Skin epidermis (tissue), 12 donors: ENCODE results near the gene FPGS.
"Not testable (repeated sequence)": the region's sequence is repeated elsewhere in the genome, so short reads cannot be mapped to it uniquely, and the experiment has no call there.

Source experiments
- H3K27ac ChIP-seq, 21 experiments: fragments of 200-600 bp; sonication (generic) in 11 of 21; one replicate each; pipeline ENCODE4 v1.5.0; 2020; ENCODE audit warnings: mild to moderate bottlenecking in 3 of 21, inconsistent platforms in 2 of 21, moderate library complexity in 2 of 21
- H3K4me3 ChIP-seq, 7 experiments: fragments of 200-600 bp; sonication (generic) in 2 of 7; one replicate each; pipeline ENCODE4 v1.5.0; 2020; ENCODE audit warnings: inconsistent platforms in 2 of 7, mild to moderate bottlenecking in 2 of 7, moderate library complexity in 1 of 7

The FPGS gene

DNA sequence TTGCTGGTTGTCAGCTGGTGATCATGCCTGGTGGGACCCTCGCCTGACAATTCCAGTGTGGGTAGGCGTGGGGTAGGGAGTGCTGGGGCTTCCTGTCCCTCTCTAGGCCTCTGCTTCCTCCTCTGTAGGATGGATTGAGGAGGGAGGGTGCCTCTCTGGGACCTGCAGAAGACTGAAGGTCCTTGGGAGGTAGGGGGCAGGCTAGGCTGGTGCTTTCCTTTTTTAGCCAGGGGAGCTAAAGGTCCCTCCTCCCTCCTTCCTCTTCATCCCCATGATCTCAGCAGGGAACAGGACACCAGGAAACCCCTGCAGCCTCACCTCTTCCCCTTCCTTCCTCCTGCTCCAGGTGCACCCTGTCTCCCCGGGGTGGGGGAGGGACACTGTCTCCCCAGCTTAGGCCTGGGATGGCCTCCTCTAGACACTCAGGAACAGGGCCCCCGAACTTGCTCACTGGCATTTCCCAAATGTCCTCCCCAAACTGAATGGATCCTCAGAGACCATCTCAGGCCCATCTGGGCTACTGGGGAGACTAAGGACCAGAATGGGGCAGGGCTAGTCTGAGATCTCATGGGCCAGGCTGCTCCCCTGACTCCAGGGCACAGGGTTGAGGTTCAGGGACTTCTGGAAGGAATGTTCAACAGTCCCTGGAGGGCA, 32.6 kb upstream of the FPGS start:
- Histone ChIP-seq H3K27ac (peak overlapping the region; percentile 14 to 88 (median 76)), H3K4me3 (peak overlapping the region; percentile 41 to 55 (median 45))

DNA sequence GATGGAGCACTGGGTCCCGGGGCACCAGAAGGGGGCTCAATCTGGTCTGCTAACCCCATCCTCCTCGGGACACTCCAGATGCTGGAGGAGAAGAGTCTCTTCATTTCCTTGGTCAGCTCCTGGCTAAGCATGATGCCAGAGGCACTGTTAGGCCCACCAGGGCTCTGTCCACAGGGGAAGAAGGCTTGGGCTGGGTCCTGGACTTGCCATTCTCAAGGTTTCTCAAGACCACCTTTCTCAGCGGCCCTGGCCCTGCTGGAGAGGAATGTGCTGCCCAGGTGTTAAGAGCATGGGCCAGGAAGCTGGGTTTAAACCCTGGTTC, 32.1 kb upstream of the FPGS start:
- Histone ChIP-seq H3K27ac (peak overlapping the region in 20 of 21 experiments; percentile 14 to 88 (median 76)), H3K4me3 (peak overlapping the region; percentile 41 to 55 (median 45))

DNA sequence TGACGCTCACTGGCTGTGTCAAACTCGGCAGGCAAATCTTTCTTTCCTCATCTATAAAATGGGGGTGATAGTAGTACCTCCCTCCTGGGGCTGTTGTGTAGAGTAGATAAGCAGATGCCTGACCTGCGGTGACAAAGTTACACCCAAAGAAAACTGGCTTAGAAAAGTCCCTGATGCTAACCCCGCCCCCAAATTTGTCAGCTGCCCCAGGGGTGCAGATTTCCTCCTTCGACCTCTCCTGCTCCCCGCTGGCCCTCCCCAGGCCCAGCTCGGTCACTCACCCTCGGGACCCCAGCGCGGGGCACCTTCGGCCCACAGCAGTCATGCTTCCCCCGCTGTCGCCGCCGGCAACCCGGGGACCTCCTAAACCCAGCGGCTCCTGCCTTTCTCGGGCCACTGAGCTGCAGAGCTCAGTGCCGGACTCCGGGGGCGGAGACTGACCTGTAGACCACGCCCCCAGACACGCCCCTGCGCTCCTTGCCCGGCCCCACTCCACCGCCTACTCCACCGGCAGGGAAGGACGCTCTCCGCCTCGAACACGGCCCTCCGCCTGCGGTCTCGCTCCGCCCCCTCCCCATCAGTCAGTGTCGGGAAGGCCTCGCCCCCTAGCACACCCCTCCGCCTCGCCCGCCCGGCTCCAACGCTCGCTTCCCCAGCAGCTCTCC, 31.6 kb upstream of the FPGS start:
- peak overlapping the region in 20 of 21 experiments; percentile 14 to 88 (median 76) for H3K27ac ChIP-seq
- peak overlapping the region; percentile 41 to 55 (median 45) for H3K4me3 ChIP-seq

DNA sequence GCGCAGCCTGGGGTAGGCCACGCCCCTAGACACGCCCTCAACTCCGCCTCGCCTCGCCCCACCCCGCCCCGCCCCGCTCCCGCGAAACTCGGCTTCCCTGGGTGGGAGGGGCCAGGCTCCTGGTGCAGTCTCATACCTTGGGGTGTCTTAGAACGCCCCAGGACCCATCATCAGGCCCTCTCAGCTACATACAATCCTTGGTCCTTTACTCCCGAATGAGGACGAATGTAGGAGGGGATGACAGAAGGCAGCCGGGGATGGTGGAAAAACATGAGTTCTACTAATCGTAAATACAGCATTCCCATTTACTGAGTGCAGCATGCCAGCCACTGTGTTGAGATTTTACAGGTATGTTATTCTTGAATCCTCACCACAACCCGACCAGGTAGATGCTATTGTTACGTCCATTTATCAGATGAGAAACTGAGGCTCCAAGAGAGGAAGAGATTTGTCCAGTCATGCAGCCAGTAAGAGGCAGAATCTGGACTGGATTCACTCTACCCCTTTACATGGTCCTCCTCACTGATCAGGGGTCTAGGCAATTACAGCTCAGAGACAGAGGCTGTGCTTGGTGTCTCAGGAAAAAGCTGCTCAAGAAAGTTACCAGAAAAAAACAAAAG, 31.0 kb upstream of the FPGS start:
- Histone ChIP-seq H3K4me3 (peak overlapping the region in 6 of 7 experiments; percentile 41 to 55 (median 46)), H3K27ac (peak overlapping the region in 13 of 21 experiments; percentile 6 to 88 (median 65))

DNA sequence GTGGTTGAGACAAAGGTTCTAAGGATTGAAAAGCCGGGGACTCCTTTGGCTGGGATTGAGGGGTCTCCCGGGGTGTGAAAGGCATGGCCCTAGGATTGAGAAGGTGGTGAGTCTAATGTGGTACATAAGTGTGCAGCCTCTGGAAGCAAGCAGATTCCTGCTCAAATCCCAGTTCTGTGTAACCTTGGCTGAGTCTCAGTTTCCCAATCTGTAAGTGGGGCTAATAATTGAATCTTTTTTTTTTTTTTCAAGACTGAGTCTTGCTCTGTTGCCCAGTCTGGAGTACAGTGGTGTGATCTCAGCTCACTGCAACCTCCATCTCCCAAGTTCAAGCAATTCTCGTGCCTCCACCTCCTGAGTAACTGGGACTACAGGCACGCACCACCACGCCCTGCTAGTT, 30.1 kb upstream of the FPGS start:
- Histone ChIP-seq H3K27ac (peak overlapping the region in 1 of 21 experiments; percentile 30), H3K4me3 (no peak overlapping the region)

DNA sequence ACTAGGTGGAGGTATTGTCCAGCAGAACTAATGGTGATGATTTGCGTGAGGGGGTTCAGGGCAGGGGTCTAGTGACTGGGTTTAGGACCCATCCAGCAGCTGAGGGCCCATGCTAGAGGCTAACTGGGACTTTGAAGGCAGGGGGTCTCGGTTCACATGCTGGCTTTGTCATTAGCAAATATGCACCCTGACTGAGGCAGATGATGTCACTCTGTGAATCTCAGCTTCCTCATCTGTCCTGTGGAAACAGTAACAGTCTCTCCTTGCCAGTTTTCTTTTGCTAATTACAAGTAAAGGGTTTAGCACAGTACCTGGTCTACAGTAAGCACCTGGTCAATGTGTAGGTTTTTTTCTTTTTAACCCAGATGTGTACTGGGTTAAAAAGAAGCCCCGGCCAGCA, 29.4 kb upstream of the FPGS start:
- Histone ChIP-seq H3K27ac (peak overlapping the region in 2 of 21 experiments; percentile 16 to 30), H3K4me3 (no peak overlapping the region)

DNA sequence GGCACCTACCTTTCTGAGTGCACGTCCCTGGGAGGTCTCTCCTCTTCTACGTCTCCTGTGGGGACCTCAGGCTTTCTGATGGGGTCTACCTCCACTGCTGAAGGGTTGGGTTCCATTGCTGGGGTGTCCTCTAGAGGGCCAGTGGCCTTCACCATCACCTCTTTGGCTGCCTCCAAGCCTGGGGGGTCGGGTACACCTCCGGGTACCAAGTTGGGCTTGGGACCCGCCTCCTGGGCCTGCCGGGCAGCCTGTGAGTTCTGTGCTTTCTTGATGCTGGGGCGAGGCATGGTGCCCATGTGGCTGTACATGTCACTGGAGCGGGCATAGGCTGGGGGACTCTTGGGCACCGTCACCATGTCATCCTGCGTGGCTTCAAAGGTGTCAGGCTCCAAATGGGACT, 28.7 kb upstream of the FPGS start:
- no peak overlapping the region for H3K27ac ChIP-seq
- no peak overlapping the region for H3K4me3 ChIP-seq

DNA sequence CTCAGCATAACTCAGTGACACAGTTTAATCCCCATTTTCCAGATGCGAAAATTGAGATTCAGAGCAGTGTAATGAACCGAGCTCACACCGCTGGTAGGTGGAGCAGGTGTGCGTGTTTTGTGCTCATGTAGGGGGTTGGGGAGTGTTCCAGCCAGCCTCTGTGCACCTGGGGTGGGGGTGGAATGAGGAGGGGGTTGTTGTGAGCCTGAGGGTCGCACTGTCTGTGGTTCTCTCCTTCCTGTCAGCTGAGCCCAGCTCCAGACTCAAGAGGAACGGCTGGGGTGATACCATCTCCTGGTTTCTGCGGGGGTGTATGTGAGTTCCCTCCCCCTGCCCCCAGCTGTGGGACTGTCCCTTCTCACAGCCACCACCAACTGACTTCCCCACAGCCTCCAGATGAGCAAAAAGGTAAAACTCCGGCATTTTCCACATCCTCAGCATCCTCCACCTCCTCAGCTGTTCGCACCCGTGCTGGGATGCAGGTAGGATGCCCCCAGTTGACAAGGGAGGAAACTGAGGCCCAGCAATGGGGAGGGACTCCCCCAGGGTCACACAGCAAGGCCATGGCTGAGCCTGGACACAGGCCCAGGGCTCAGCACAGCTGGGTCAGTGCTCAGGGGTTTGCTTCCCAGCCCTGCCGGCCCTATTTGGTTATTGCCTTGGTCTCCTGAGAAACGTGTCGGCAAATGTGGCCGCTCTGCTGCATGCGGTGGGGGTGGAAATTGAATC, 26.3 kb upstream of the FPGS start:
- peak overlapping the region; percentile 20 to 46 (median 33) for H3K4me3 ChIP-seq
- peak overlapping the region in 18 of 21 experiments; percentile 14 to 97 (median 68) for H3K27ac ChIP-seq

DNA sequence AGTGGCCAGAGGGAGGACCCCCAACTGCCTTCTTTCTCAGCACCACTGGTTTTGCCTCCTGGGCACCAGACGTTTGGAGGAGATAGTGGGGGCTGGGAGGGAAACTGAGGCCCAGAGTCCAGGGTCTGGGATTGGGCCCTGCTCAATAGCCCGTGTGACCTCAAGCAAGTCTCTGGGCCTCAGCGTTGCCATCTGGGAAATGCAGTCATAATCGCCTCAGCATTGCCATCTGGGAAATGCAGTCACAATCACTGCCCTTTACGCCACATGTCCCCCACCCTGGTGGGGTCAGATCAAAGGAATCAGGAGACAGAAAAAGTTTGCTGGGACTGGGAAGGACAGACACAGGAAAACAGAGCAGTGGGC, 25.8 kb upstream of the FPGS start:
- H3K4me3 ChIP-seq, result peak overlapping the region; percentile 20 to 46 (median 33)
- peak overlapping the region in 19 of 21 experiments; percentile 8 to 97 (median 67) for H3K27ac ChIP-seq

DNA sequence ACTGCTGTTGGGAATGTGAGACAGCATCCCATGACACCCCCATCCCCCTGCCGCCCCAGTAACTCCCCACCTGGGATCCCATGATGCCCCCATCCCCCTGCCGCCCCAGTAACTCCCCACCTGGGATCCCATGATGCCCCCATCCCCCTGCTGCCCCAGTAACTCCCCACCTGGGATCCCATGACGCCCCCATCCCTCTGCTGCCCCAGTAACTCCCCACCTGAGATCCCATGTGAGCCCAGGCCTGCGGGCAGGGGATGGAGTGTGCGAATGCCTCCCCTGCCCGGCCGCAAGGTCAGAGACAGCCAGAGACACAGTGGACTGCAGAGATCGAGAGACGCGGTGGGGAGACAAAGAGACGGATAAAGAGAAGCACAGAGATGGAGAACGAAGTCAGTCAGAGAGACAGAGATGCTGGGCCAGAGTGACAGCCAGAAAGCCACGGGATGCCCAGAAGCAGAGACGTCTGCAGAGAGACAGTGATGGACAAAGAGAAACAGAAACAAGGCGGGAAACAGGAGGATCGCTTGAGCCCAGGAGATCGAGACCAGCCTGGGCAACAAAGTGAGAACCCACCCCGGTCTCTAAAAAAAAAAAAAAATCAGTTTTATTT, 25.2 kb upstream of the FPGS start:
- peak overlapping the region; percentile 20 to 46 (median 33) for H3K4me3 ChIP-seq
- peak overlapping the region in 16 of 21 experiments; percentile 14 to 97 (median 80) for H3K27ac ChIP-seq

DNA sequence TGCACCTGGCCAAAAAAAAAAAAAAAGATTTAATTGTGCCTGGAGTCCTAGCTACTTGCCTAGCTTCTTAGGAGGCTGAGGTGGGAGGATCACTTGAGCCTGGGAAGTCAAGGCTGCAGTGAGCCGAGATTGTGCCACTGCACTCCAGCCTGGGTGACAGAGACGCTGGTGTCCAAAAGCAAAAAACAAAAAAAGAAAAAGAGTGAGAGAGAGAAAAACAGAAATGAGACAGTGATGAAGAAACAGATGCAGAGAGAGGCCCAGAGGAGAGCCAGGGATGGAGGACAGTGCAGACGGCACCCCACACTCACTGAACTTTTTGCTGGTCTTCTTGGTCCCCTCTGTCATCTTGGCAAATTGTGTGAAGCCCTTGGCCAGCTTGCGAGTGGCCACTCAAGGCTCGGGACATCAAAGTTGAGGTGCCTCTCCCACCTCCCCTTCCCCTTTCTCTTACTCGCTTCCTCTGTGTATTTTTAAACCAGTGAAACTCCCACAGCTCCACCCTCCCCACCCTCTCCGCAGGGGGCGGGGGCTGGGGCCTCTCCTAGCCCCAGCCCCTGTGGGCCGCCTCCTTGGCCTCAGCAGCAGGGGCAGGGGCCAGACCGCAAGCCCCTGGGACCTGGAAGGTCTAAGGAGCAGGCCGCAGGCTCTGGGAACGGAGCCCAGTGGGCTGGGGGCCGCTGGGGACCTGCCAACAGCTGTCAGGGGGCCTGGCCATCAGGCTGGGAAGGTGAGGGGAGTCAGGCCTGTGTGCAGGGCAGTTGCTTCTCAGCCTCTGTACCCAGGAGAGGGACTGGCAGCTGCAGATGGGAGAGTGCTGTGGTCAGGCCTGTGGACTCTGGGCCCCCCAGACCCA, 24.2 kb upstream of the FPGS start, which contains the start of gene SH2D3C:
Gene SH2D3C, minus strand, starts transcription at position 387 of the 856 bp plus-strand sequence. Its CDS starts 39 bp downstream, at position 348.
- peak within 1 kb of the TSS; percentile 20 to 46 (median 33) for H3K4me3 ChIP-seq
- peak within 1 kb of the TSS; percentile 7 to 97 (median 79) for H3K27ac ChIP-seq

DNA sequence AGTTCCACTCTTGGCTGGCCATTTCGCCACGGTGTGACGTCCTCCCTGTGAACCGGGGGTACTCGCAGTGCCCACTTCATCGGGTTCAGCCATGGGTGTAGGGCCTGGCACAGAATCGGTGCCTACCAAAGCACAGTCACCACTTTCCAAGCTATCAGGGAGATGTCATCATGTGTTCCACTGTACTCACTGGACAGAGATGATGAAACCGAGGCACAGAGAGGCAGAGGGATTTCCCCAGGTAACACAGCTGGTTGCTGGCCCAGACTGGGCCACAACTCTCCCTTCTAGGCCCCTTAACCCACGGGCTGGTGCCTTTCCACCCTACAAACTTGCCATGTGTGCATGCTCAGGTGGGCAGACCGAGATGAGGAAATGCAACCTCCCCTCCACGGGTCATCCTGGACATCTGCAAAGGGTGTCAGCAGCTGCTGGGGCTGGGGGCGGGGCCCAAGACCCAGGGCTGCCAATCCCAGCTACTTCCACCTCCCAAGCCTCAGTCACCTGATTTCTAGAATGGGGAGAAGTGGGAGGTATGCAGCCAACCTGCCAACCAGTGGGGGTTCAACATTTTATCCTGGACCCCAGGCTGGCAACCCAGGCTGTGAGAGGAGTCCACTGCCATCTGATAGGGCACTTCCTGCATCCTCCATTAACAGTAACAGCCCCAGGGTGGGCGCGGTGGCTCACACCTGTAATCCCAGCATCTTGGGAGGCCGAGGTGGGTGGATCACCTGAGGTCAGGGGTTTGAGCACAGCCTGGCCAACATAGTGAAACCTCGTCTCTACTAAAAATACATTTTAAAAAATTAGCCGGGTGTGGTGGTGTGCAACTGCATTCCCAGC, 23.3 kb upstream of the FPGS start:
- Histone ChIP-seq H3K27ac (peak overlapping the region in 20 of 21 experiments; percentile 7 to 97 (median 79)), H3K4me3 (peak overlapping the region in 6 of 7 experiments; percentile 20 to 46 (median 34))

DNA sequence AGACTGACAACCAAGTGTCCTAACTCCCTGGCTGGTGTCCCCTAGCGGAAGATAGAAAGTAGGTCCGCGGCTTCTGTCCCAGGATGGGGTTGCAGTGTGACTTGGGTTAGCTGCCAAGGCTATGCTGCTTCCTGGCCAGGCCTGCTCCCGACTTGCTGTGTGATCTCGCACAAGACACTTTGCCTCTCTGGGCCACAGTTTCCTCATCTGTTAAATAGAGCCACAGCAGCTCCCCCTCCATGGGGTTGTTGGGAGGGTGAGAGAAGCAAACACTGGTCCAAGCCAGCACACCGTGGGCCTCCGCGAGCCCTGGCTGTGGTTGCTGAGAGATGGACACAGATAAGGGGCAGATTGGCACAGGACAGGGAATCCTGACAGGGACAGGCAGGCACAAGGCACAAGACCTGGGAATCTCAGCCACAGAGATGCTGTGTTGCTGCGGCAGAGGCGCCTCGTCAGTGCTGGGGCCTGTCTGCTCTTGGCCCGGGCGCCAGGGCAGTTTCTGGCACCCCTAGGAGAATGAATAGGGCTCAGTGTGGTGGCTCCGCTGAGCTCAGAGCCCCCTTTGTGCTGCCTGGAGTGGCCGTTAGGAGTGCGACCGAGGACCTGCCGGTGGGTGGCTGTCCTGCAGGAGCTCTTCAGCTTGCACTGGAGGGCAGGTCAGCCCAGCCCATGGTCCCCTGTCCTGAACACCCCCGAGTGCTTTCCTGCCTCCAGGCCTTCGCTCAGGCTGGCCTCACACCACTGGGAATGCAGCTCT, 22.4 kb upstream of the FPGS start:
- Histone ChIP-seq H3K27ac (peak overlapping the region in 14 of 21 experiments; percentile 23 to 97 (median 73)), H3K4me3 (no peak overlapping the region)

DNA sequence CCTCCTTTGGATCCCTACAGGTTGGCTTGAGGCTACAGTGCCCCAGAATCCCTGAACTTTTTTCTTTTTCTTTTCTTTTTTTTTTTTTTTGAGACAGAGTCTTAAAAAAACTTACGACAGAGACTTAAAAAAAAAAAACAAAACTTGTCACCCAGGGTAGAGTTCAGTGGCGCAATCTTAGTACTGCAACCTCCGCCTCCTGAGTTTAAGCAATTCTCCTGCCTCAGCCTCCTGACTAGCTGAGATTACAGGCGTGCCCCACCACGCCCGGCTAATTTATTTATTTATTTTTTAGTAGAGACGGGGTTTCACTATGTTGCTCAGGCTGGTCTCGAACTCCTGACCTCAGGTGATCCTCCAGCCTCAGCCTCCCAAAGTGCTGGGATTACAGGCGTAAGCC, 21.8 kb upstream of the FPGS start:
- H3K4me3 ChIP-seq, result not testable (repeated sequence)
- peak overlapping the region in 13 of 21 experiments; percentile 9 to 97 (median 65) for H3K27ac ChIP-seq

DNA sequence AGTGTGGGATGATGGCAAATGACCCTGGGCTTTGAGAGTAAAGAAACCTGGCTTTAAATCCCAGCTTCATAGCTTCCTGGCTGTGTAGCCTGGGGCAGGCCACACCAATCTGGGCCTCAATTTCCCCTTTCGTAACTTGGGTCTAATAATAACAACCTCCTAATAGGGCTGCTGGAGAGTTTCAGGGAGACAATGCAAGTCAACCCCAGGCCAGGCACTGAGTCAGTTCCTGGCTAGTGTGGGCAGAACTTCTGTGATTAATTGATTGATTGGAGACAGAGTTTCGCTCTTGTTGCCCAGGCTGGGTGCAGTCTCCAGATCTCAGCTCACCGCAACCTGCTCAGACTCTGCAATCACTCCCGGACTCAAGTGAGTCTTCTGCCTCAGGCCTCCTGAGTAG, 20.9 kb upstream of the FPGS start:
- Histone ChIP-seq H3K27ac (peak overlapping the region in 9 of 21 experiments; percentile 4 to 97 (median 65)), H3K4me3 (no peak overlapping the region)

DNA sequence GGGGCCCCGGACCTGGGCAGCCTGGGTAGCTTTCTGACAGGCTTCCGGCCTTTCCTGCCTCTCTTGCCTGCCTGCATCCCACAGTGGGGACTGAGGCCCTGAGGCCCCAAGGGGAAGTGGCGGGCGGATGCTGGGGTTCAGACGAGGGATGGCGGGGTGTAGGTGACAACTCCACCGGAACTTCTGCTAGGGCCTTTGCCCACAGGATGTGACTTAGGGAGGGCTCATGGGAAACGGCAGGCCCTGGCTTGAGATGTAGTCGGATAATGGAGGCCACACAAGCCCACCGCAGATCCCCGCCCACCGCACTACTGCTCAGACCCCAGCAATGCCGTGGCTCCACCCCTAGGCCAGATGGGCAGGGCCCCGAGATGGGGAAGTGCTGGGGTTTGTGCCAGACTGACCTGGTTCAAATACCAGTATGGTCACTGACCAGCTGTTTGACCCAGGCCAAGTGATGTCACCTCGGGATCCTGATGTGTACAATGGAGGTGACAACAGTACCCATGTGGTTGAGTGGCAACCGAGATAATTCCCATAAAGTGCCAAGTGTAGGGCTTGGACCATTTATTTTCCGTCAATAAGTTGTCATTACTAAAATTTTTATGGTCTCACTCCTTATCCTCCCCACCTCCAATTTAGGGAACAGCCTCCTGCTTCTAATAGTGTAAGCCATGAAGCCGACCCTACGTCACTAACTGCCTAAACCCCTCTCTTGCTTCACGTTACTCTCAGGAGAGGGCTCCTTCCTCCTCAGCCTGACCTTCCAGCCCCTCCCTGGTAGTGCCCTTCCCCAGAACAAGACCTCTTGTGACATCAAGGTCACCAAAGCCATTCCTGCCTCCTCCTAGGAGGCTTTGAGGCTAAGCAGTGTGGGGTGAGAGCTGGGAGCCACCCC, 19.3 kb upstream of the FPGS start:
- Histone ChIP-seq H3K27ac (peak overlapping the region in 20 of 21 experiments; percentile 57 to 99 (median 94)), H3K4me3 (no peak overlapping the region)
